GM18498 (cell line): ENCODE results near the gene ERGIC3.
"Not testable (repeated sequence)": the region's sequence is repeated elsewhere in the genome, so short reads cannot be mapped to it uniquely, and the experiment has no call there.

Source experiments
- ATAC-seq: cut with Tn5 transposase; IDR thresholded peaks from one replicate; pipeline ENCODE4 v1.9.1; 2021; ENCODE audit warnings: mild to moderate bottlenecking, moderate library complexity; ENCODE audit not compliant: unreplicated experiment

ERGIC3 gene

DNA sequence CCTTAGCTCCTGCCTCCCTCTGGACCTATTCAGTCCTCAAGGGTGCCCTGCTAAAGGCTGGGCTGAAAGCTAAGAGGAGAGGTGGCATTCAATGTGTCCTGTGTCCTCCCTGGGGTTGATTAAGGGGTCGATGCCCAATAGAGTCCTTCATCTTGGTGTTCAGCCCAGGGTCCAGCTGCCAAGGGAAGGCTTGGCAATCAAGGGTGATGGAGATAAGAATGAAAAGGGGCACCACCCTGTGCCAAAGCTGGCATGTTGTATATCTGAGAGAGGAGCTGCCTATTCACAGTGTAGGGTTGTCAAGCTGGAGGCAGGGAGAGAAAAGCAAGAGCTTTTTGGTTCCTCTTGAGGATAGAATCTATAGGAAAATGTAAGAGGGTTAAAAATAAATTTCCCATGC, 24.8 kb upstream of the ERGIC3 start:
- ATAC-seq: no peak

DNA sequence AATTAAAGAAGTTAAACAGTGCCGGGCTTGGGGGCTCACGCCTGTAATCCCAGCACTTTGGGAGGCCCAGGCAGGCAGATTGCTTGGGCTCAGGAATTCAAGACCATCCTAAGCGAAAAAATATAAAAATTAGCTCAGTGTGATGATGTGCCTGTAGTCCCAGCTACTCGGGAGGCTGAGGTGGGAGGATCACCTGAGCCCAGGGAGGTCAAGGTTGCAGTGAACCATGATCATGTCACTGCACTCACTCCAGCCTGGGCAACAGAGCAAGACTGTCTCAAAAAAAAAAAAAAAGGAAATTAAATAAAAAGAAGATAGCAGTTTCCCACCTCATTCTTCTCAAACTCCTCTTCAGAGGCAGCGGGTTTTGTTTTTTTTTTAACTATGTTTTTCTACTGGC, 24.1 kb upstream of the ERGIC3 start:
- not testable (repeated sequence) for ATAC-seq

DNA sequence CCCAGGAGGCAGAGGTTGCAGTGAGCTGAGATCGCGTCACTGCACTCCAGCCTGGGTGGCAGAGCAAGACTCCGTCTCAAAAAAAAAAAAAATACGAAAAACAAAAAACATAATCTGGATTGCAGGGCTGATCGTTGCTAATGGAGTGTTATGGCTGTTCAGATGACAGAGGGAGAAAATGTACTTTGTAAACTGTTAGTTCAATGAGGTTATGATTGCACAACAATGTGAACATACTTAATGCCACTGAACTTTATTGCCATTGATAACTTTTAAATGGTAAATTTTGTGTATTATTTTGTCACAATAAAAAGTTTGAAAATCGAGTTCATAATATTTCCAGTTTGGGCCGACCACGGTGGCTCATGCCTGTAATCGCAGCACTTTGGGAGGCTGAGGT, 22.9 kb upstream of the ERGIC3 start:
- ATAC-seq: no peak

DNA sequence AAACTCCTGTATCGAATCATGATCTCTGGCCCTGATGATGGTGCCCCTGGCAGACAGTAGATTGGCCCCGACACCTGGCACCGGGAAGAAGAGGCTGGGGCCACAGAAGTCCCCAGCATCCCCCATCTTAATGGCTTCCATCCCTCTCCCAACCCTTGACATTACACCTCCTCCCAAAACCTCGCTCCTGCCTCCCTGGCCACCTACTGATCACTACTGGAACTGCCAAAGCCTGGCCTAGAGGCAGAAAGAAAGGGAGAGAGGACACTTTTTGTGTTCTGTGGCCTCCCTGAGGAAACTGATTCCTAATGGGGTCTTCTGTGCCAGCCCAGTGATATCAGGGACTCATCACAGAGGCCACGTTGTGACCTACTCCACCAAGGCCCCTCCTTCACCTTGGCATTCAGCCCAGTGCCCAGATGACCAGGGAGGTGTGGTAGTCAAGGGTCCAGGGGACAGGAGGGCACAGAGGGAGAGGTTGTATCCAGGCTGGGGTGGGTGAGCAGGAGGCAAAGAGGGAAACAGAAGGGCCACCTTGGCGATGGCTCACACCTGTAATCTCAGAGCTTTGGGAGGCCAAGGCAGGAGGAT, 18.5 kb upstream of the ERGIC3 start:
- no peak for ATAC-seq

DNA sequence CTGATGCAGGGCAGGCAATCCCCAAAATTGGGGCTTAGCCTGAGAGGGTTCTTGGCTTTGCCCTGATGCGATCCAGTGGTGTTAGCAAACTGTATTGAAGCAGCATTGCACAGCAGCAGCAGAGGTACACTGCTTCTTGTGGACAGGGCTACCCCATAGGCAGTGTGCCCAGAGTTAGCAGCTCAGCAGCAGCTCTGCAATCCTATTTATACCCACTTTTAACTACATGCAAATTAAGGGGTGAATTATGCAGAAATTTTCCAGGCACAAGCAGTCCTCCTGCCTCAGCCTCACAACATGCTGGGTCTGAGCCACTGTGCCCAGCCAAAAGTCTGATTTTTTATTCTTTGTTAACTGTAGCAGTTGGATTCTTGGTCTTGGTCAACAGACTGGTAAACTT, 16.2 kb upstream of the ERGIC3 start:
- no peak for ATAC-seq

DNA sequence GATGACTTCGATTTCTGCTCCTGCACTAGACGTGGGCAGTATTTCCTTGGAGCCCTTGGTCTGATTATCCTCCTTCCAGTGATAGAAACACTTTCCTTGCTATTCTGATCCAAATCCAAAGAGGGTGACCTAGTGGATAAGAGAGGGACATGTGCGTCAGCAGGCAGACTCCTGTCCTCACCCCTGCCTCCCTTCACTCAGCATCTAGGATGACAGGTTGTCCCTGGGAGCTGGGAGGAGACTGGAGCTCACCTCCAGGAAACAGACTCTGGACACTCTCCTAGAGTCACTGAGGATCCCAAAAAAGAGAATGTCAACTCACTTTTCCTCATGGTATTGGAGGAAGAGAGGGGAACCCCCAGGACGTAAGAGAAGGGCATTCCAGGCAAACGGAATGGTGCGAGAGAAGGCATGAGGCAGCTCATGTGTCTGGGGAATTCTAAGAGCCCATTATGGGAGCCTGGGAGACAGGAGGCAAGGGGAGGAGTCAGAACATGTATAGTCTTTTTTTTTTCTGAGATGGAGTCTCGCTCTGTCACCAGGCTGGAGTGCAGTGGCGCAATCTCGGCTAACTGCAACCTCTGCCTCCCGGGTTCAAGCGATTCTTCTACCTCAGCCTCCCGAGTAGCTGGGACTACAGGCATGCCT, 14.6 kb upstream of the ERGIC3 start:
- ATAC-seq: no peak

DNA sequence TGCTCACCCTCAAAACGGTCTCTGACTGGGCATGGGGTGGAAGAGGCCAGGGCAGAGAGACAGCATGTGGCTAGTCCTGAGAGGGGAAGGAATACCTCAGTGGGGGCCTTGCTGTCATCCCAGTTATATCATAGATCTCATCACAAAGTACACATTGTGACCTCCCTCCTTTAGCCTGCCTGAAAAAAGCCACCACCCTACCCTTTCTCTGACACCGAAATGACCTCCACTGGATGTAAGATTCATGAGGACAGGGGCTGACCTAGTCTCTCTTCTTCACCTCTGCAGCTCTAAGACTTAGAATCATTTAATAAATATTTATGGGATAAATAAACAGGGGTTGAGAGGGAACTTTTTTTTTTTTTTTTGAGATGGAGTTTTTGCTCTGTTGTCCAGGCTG, 12.3 kb upstream of the ERGIC3 start, which contains the start of gene C20orf173:
Gene C20orf173, minus strand, starts transcription at position 101 of the 400 bp plus-strand sequence. CDS start 279 bp downstream, outside the sequence.
- ATAC-seq: no peak

DNA sequence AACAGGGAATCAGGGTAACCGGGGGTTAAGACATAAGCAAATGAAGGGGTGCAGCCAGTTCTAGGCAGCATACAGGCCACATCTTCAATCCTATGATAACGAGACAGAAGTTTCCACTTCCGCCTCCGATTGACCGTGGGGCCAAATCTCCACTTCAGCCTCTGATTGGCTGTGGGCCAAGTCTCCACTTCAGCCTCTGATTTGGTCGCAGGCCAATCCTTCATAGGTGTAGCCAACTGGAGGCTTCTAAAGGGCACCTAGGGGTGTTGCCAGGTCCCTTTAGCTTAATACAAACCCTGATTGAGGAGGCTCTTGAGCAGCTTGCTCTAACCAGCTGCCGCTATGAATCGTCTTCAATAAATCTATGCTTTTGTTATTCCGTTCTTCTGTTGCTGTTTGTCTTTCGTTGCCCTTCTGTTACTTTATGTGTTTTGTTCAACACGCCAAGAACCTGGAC, 2.1 kb upstream of the ERGIC3 start:
- ATAC-seq: peak; percentile 57

DNA sequence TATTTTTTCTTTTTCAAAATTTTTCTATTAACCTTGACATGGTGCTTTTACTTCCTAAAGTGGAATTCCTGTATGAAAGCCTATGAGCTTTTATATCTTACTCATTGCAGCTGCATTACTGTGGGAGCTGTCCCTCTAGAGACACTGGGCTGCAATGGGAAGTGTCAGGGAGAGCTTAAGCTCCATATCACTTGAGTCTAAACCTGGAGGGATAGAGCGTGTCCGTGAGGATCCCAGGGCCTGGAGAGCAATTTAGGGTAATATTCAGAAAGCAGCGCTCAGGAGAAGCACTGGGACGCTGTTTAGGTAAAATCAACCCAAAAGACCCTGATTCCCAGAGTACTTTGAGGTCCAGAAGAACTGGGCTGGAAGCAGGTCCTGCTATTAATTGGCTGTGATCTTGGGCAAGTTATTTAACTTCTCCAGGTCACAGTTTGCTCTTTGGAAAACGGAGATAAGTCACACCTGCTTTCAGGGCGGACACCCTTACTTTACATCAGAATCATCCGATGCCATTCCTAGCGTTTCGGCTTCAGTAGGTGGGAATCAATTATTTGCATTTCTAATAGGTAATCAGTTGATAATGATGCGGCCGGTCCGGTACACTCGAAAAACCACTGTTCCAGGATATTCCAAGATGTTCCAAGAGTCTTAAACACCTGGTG, 628 bp upstream of the ERGIC3 start:
- ATAC-seq: no peak

DNA sequence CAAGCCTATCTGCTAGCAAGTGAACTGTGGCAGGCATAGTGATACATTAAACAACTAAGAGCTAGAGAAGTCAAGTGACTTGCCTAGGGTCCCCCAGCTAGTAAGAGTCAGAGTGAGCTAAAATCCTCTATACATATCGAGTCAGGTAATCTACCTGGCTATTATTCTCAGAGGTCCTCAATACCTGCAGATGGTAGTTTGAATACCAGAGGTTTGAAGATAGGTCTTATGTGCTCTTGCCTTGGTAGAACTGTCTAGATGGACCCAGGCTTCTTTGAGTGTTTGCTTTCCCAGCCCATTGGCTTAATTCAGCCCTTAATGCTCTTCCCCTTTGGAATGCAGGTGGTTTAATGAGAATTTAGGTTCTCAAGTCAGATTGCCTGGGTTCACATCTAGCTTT, 1.1 kb downstream of the ERGIC3 start:
- ATAC-seq: no peak

DNA sequence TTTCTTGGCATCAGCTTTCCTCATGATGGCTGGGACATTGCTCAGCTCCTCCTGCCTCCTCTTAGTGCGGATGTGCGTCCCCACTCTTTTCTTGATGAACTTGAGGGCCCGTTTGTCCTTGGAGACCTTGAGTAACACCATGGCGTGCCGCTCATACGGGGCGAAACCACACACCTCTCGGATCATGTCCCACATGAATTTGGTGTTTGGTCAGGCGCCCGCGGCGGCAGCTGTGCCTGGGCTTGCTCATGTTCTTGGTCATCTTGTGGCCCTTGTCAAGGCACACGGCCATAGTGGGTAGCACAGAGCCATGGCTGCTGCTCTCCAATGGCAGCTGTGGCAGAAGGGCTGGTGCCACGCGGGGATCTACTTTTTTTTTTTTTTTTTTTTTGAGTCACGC, 2.6 kb downstream of the ERGIC3 start:
- no peak for ATAC-seq

DNA sequence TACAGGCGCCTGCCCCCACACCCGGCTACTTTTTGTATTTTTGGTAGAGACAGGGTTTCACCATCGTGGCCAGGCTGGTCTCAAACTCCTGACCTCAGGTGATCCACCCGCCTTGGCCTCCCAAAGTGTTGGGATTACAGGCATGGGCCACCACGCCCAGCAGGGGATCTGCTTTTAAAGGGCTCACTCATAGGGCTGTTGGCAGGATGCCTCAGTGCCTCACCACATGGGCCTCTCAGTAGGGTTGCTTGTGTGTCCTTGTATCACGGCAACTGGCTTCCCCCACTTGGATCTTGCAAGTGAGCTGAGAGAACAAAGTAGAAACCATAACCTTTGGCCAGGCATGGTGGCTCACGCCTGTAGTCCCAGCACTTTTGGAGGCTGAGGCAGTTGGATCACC, 3.1 kb downstream of the ERGIC3 start:
- not testable (repeated sequence) for ATAC-seq

DNA sequence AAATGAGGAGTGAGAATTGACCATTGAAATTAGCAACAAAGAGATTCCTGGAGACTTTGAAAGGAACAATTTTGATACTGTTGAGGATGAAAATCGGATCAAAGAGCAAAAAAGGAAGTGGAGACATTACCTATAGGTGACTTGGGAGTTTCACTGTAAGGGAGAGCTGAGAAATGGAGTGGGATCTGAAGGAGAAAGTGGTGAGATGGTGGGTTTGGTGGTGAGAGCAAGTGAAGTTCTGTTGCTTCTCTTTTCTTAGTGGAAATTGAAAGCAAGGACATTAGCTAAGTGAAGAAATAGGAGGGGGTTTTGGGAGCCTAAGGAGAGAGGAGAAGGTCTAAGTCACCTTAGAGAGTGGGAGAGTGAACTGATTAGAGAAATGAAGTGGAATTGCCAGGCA, 4.2 kb downstream of the ERGIC3 start:
- ATAC-seq: no peak

DNA sequence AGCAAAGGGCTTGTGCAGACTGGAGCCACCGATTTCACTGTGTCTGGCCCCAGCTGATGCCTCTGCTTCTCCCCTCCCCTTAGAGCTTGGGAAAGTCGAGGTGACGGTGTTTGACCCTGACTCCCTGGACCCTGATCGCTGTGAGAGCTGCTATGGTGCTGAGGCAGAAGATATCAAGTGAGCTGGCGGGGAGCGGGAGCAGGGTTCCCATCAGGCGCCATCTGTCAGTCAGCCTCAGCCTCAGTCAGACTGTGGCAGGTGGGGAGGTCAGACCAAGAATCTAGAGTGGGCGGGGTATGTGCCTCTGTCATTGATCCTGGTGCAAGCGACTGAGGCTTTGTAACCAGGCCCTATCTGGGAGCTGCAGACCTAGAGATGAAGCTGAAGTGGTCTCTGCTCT, 5.5 kb downstream of the ERGIC3 start:
- no peak for ATAC-seq

DNA sequence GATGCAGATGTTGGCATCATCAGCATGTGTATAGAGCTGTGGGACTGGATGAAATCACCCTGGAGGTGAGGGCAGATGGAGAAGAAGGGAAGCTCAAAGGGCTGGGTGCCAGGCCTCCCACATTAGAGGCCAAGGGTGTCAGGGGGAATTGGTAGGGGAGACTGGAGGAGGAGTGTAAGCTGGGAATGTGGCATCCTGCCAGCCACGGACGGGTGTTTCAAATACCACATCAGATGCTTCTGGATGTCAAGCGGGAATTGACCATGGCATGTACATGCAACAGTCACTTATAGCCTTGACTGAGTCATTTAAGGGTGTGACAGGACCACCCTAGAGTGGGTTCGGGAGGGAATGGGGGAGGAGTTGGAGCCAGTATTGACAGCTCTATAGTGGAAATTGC, 9.6 kb downstream of the ERGIC3 start:
- ATAC-seq: no peak

DNA sequence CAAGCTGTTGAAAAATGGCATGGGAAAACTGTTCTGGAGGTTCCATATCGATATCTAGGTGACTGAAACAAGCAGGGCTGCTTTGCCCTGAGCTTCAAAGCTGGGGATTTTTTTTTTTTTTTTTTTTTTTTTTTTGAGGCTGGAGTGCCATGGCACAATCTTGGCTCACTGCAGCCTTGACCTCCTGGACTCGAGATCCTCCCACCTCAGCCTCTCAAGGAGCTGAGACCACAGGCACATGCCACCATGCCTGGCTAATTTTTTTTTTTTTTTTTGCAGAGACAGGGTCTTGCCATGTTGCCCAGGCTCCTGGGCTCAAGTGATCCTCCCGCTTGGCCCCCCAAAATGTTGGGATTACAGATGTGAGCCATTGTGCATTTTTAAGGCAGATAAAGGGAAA, 11.0 kb downstream of the ERGIC3 start:
- no peak for ATAC-seq

DNA sequence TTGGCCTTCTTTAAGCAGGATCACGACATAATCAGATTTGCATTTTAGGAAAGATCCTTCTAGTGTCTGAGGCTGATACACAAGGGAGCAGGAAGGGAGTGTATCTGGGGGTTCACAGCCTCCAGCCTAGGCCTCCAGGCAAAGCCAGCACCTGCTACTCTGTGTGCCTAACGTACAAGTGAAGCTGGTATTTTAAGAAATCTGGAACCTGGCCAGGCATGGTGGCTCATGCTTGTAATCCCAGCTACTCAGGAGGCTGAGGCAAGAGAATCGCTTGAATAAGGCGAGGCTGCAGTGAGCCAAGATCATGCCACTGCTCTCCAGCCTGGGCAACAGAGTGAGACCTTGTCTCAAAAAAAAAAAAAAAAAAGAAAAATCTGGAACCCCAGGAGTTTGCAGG, 13.6 kb downstream of the ERGIC3 start:
- ATAC-seq: not testable (repeated sequence)

DNA sequence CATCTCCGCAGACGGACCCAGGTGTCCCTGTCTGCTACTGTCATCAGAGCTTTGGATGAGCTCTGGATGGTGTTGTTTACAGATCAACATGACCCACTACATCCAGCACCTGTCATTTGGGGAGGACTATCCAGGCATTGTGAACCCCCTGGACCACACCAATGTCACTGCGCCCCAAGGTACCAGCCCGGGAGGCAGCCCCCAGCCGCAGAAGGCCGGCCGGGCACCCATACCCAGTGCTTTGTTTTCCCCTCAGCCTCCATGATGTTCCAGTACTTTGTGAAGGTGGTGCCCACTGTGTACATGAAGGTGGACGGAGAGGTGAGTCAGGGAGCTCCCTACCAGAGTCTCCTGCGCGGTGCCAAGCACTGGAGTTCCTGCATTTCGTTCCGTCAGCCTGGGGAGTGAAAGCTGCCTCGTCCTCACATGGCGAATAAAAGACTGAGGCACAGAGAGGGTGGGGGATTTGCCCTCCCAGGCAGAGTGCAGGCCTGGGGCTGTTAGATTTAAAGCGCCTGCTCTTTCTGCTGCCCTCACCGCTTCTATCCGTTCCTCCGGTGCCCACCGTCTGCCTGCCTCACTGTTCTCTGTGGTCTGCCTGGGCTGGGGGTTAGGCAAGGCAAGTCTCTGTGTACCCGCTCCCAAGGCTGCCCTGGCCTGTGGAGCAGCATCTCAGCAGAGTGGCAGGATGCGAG, 14.2 kb downstream of the ERGIC3 start:
- ATAC-seq: no peak

DNA sequence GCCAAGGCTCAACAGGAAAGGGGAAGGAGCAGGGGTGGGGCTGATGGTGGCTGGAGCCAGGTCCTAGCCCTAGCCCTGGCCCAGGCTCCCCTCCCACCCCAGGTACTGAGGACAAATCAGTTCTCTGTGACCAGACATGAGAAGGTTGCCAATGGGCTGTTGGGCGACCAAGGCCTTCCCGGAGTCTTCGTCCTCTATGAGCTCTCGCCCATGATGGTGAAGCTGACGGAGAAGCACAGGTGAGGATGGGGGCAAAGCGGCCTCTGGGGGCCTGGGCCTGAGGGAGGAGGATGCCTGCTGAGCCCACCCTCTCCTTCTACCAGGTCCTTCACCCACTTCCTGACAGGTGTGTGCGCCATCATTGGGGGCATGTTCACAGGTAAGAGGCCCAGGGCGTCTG, 15.0 kb downstream of the ERGIC3 start:
- ATAC-seq: no peak

DNA sequence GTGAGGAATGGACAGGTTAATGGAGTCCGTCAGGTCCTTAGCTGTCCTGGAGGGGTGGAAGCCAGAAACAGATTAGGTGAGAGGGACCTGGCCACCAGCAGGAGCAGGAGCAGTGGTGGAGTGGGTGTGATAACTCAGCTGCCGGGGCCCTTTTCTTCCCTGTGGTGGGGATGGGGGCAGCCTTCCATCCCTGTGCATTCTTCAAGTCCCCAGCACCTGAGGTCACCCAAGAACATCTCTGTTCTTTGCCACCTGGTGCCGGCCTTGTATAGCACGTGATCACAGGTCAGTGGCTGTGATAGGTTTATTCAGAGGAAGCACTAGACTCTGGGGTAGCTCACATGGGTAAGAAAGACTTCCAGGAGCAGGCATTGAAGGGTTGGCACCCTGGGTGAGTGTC, 16.6 kb downstream of the ERGIC3 start:
- no peak for ATAC-seq

DNA sequence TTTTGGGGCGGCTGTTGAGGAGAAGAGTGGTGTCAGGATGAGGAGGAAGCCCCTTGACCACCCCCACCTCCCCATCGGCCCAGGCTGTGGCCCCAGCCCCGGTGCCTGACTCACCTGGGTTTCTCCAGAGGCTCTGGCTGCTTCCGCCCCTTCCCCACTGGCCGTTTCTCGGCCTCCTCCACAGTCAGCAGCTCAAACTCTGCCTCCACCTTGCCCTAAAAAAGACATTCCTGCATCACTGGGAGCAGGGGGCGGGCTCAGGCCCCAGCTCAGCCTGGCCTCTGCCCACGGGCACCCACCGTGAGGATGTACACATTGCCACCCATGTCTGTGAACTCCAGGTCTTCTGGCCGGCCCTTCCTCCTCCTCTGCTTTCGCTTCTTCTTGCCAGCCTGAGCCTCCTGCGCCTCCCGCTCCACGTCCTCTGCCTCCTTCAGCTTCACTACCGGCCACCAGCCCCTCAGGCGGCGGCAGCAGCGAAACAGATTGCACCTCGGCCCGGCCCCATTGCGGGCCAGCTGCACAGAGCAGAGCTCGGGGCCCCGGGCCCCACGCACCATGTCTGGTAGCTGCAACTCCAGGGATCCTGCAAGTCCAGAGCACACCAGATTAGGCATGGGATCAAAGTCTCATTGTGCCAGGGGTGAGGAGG, 17.3 kb downstream of the ERGIC3 start:
- no peak for ATAC-seq
